Measurements from ENCODE around the gene ZBED6. TPM values are rescaled to one million over a fixed set of nuclear protein-coding genes. Genes with fewer than 3 reads are reported as not detected.
"Not testable (repeated sequence)": the region's sequence is repeated elsewhere in the genome, so short reads cannot be mapped to it uniquely, and the experiment has no call there.

The ZBED6 gene
- total and polyA plus RNA-seq, 2 donors from 2014 or later = 0.15 to 37.2 TPM

GRCh38 chr1:203792486-203792885 is 2.9 kb upstream of the ZBED6 start:
- intact Hi-C loops (cut with DNase I) = no loop called here
- Histone ChIP-seq H3K36me3 (ENCODE audit: control insufficient read depth in 2 of 3, insufficient read depth in 3 of 3, low read length in 3 of 3) (no peaks in the 10 kb centered on the region), H3K27me3 (ENCODE audit: control insufficient read depth, insufficient read depth, low read length) (no peaks in the 10 kb centered on the region), H3K27ac (ENCODE audit: low read depth in 2 of 2, low read length in 2 of 2) (no peak overlapping the region), H3K4me3 (ENCODE audit: low read length in 3 of 3) (no peak overlapping the region), H3K9me3 (ENCODE audit: control insufficient read depth in 2 of 3, insufficient read depth in 1 of 3, low read length in 3 of 3) (no peaks in the 10 kb centered on the region), H3K4me1 (ENCODE audit: control insufficient read depth in 2 of 3, insufficient read depth in 2 of 3, low read depth in 1 of 3, low read length in 3 of 3) (peaks cover 0 to 3% (median 0%) of the 10 kb centered on the region in 3 donors), H3K9ac (ENCODE audit: low read length in 3 of 3) (no peak overlapping the region)
- TF ChIP-seq CTCF (IDR thresholded peaks at IDR 0.05; ENCODE audit: borderline replicate concordance, extremely low read depth, insufficient read depth) = no peak
- DNase-seq (no peak), FAIRE-seq (no peak)

DNA sequence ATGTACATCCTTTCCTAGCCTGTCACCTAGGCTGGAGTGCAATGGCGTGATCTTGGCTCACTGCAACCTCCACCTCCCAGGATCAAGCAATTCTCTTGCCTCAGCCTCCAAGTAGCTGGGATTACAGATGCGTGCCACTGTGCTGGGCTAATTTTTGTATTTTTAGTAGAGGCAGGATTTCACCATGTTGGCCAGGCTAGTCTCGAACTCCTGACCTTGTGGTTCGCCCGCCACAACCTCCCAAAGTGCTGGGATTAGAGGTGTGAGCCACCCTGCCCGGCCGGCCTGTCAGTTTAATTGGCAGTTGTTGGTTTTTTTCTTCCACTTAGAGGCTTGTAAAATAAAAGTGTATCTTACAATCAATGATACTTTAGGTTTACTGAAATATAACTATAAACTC is 1.9 kb upstream of the ZBED6 start:
- FAIRE-seq; H3K9me3 ChIP-seq (ENCODE audit: control insufficient read depth in 2 of 3, insufficient read depth in 1 of 3, low read length in 3 of 3); intact Hi-C loops (cut with DNase I); H3K9ac ChIP-seq (ENCODE audit: low read length in 3 of 3); H3K36me3 ChIP-seq (ENCODE audit: control insufficient read depth in 2 of 3, insufficient read depth in 3 of 3, low read length in 3 of 3); H3K4me1 ChIP-seq (ENCODE audit: control insufficient read depth in 2 of 3, insufficient read depth in 2 of 3, low read depth in 1 of 3, low read length in 3 of 3); H3K4me3 ChIP-seq (ENCODE audit: low read length in 3 of 3); H3K27me3 ChIP-seq (ENCODE audit: control insufficient read depth, insufficient read depth, low read length); DNase-seq; H3K27ac ChIP-seq (ENCODE audit: low read depth in 2 of 2, low read length in 2 of 2): not testable (repeated sequence)

- Histone ChIP-seq H3K36me3 (ENCODE audit: control insufficient read depth in 2 of 3, insufficient read depth in 3 of 3, low read length in 3 of 3) (peaks cover 0 to 5% (median 0%) of the 10 kb centered on the region in 3 donors), H3K9me3 (ENCODE audit: control insufficient read depth in 2 of 3, insufficient read depth in 1 of 3, low read length in 3 of 3) (no peaks in the 10 kb centered on the region), H3K4me1 (ENCODE audit: control insufficient read depth in 2 of 3, insufficient read depth in 2 of 3, low read depth in 1 of 3, low read length in 3 of 3) (peaks cover 3 to 11% (median 10%) of the 10 kb centered on the region in 3 donors), H3K4me3 (ENCODE audit: low read length in 3 of 3) (peak overlapping the region; percentile 80 to 97 (median 82)), H3K27me3 (ENCODE audit: control insufficient read depth, insufficient read depth, low read length) (no peaks in the 10 kb centered on the region), H3K27ac (ENCODE audit: low read depth in 2 of 2, low read length in 2 of 2) (peak overlapping the region; percentile 32 to 98), H3K9ac (ENCODE audit: low read length in 3 of 3) (peak overlapping the region; percentile 52 to 98 (median 55))
- intact Hi-C loops (cut with DNase I) = no loop called here
- TF ChIP-seq CTCF (IDR thresholded peaks at IDR 0.05; ENCODE audit: borderline replicate concordance, extremely low read depth, insufficient read depth) = no peak
- peak in 1 of 5 donors; percentile 48 for DNase-seq
- no peak for FAIRE-seq
Measured at GRCh38 chr1:203794764-203795440, 521 bp upstream of the ZBED6 start.

DNA sequence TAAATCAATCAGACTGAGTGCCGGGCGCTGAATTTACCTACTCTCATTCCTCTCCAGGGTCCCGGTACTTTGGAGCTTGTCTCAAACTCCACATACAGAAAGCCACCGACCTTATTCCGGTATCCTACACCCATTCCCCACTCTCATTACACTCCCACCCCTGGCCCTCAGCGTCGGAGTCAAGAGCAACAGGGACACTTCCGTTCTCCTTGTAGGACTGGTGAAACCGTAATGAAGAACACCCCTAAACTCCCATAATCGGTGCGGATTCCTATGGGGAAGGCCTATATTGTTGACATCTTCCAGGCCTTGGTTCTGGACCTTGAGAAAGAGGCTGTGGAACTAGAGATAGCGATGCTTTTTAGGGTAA is 798 bp downstream of the ZBED6 start:
- TF ChIP-seq CTCF (IDR thresholded peaks at IDR 0.05; ENCODE audit: borderline replicate concordance, extremely low read depth, insufficient read depth) = no peak
- no peaks in the 10 kb centered on the region for H3K27me3 ChIP-seq (ENCODE audit: control insufficient read depth, insufficient read depth, low read length)

More for the DNA sequence above, 798 bp downstream of the ZBED6 start:
- Histone ChIP-seq H3K36me3 (ENCODE audit: control insufficient read depth in 2 of 3, insufficient read depth in 3 of 3, low read length in 3 of 3) (peaks cover 0 to 5% (median 0%) of the 10 kb centered on the region in 3 donors), H3K4me3 (ENCODE audit: low read length in 3 of 3) (peak overlapping the region; percentile 86 to 97 (median 95)), H3K4me1 (ENCODE audit: control insufficient read depth in 2 of 3, insufficient read depth in 2 of 3, low read depth in 1 of 3, low read length in 3 of 3) (peaks cover 3 to 16% (median 14%) of the 10 kb centered on the region in 3 donors), H3K9ac (ENCODE audit: low read length in 3 of 3) (peak overlapping the region; percentile 82 to 98 (median 88)), H3K27ac (ENCODE audit: low read depth in 2 of 2, low read length in 2 of 2) (peak overlapping the region; percentile 97 to 98), H3K9me3 (ENCODE audit: control insufficient read depth in 2 of 3, insufficient read depth in 1 of 3, low read length in 3 of 3) (no peaks in the 10 kb centered on the region)
- intact Hi-C loops (cut with DNase I) = no loop called here
- FAIRE-seq (no peak), DNase-seq (peak in 3 of 5 donors; percentile 53 to 80 (median 74))

Measured in kidney (tissue), 14 donors.